Measurements from ENCODE around the gene TSN.
"Not testable (repeated sequence)": the region's sequence is repeated elsewhere in the genome, so short reads cannot be mapped to it uniquely, and the experiment has no call there.

Gene TSN

DNA sequence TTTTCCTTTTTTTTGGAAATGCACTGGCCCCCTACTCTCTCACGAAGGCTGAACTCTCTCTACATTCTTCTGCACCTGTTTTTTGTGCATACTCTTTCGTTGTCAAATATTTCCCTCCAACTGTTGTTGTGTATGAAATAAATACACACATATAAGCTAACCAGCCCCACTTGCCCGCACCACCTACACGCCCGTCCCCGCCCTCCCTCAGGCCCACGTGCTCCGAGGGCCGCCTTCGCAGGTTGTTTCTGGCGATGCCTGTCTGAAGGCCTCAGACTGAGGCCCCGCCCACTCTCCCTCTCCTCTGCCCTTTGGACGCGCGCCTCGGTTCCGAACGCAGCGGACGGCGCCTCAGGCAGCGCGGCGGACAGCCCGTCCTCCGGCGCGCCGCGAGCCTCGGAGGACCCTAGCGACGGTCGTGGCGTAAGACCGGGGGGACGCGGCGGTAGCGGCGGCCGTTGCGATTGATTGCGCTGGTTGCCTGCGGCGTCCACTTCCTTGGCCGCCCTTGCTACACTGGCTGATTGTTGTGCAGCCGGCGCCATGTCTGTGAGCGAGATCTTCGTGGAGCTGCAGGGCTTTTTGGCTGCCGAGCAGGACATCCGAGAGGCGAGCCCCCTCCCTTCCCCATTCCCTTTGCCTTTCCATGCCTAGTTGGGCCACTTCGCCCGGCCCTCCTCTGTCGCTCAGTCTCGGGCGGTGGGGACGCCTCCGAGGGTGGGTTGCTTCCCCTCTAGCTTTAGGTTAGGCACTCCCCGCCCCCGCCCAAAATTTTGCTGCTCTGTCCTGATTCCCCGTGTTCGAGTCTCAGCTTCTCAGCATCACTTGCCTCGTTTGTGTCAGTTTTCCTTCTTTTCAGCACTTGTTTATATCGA, at the start of gene TSN:
Gene TSN, plus strand, starts transcription at position 415 of the 875 bp plus-strand sequence. Its CDS starts 129 bp downstream, at position 544.
- H3K4me3 ChIP-seq (ENCODE audit: low read depth, low read length), result peak within 1 kb of the TSS; percentile 93
- DNase-seq (ENCODE audit: low read depth), result peak; percentile 85
- TF ChIP-seq, protein P1, sequence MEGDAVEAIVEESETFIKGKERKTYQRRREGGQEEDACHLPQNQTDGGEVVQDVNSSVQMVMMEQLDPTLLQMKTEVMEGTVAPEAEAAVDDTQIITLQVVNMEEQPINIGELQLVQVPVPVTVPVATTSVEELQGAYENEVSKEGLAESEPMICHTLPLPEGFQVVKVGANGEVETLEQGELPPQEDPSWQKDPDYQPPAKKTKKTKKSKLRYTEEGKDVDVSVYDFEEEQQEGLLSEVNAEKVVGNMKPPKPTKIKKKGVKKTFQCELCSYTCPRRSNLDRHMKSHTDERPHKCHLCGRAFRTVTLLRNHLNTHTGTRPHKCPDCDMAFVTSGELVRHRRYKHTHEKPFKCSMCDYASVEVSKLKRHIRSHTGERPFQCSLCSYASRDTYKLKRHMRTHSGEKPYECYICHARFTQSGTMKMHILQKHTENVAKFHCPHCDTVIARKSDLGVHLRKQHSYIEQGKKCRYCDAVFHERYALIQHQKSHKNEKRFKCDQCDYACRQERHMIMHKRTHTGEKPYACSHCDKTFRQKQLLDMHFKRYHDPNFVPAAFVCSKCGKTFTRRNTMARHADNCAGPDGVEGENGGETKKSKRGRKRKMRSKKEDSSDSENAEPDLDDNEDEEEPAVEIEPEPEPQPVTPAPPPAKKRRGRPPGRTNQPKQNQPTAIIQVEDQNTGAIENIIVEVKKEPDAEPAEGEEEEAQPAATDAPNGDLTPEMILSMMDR (IDR thresholded peaks at IDR 0.05; ENCODE audit: control insufficient read depth, extremely low read depth, insufficient read depth), result no peak

DNA sequence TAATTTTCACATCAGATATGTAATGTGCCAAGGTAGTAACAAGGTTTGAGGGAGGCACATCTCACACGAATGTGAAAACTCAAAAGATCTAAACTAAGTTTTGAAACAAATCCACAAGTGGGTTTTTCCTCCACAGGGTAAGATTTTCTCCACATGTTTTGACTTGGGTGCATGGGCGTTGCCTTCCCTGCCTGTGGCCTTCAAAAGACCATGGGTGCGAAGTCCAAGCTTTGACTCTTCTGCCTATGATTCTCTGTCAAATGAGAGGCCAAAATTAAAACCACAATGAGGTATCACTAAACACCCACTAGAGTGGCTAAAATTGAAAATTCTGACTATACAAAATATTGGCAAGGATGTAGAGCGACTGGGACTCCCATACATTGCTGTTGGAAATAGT, 49.5 kb upstream of the TSN start:
- DNase-seq (ENCODE audit: low read depth), result no peak
- TF ChIP-seq, protein P1 (IDR thresholded peaks at IDR 0.05; ENCODE audit: control insufficient read depth, extremely low read depth, insufficient read depth), result no peak
- H3K4me3 ChIP-seq (ENCODE audit: low read depth, low read length), result no peak overlapping the region

DNA sequence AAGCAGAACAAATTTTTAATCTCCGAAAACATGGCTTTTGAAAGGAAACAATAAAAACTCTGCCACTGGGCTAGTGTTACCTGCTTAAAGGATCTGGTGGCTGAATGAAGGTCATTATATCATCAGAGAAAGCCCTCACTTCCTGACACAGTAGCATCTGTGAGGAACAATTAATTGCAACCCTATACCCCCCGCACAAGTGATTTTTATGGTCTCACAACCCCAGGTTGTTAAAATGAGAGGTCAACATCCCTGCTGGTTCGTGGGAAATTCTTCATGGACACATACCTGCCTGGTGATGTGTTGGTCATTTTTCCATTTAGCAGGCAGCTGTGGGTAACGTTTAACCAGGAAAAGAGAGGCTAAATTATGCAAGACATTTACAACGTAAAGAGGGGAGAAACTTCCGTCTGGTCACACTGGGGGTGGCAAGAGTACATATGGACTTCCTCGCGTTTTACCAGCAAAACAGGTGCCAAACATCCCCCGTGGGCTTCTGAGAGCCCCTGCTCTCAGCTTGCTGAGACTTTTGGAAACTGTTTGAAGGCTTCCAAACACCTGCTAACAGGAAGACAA, 48.0 kb upstream of the TSN start:
- TF ChIP-seq, protein P1 (IDR thresholded peaks at IDR 0.05; ENCODE audit: control insufficient read depth, extremely low read depth, insufficient read depth), result no peak
- no peak overlapping the region for H3K4me3 ChIP-seq (ENCODE audit: low read depth, low read length)
- no peak for DNase-seq (ENCODE audit: low read depth)

DNA sequence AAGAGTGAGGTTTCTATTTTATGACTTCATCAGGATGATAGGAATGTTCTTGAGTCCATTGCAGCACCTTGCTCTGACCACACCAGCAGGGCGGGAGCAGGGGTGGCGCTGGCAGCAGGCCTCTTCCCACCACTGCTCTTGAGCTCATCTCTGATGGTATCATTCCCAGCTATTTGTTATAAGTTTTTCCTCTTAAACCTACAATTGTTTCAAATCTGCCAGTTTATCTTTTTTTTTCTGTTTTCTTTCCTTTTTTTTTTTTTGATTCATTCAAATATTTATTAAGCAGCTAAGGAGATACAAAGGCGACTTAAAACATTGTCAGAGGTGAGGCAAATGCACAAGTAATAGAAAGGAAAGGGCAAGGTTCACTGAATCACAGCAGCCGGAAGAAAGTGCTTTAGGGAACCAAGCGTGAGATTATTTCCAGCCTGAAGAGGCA, 47.5 kb upstream of the TSN start:
- H3K4me3 ChIP-seq (ENCODE audit: low read depth, low read length), result no peak overlapping the region
- TF ChIP-seq, protein P1 (IDR thresholded peaks at IDR 0.05; ENCODE audit: control insufficient read depth, extremely low read depth, insufficient read depth), result no peak
- DNase-seq (ENCODE audit: low read depth), result no peak

DNA sequence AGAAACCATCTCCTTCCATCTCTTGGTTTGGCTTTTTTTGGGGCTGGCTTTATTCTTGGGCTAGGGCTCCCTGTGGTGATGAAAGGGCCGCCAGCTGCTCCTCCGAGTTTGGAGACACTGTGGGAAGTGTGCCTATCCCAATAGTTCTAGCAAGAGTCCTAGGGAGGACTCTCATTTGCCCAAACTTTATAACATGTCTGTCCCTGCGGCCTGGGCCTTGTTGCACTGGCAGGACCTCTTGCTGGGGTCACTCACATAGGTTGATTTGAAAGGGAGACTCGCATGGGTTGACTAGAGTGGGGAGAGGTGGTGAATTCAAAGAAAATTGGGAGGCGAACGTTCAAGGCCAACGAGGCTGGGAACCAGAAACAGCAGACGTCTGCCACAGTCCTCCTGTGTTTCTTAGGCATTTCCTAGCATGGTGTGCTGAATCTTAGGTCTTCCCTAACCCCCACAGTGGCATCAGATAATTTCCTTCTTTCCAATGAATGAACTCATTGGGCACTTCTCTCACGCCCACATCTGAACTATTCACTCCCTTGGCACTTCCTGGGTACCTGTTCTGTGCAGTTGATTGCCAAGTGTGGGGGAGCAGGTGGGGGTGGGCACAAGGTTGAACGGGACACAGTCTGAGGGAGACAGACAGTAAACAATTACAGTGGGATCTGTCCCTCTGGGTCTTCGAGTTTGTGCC, 45.5 kb upstream of the TSN start:
- DNase-seq (ENCODE audit: low read depth), result no peak
- TF ChIP-seq, protein P1 (IDR thresholded peaks at IDR 0.05; ENCODE audit: control insufficient read depth, extremely low read depth, insufficient read depth), result no peak
- no peak overlapping the region for H3K4me3 ChIP-seq (ENCODE audit: low read depth, low read length)

DNA sequence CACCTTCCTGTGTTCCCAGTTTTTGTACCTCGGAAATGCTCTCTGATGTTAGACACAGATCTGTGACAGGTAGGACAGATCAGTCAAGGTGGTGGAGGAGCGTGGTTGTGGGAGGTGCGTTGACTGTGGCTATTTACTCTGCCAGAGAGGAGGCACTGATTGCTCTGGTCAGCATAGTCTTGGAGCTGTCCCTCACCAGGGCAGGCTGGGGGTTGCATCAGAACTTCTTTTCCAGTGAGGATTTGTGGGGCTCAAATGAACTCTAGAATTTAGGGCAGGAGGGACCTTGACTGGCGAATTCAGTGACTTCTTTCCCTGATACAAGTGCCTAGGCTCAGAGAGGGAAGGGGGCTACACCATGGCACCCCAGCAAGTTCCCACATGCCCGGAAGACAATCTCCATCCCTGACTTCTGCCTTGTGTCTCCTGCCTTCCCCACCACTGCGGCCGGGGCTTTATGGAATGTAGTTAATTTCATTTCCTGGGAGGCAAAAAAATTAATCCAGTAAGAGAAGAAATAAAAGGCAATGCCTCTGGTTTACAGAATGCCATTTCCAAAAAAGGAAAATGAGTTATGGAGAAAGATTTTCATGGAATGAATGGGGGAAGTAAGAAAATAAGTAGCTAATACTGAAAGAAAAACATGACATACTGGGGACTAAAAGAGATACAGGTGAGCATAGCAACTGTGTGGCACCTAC, 44.8 kb upstream of the TSN start:
- TF ChIP-seq, protein P1 (IDR thresholded peaks at IDR 0.05; ENCODE audit: control insufficient read depth, extremely low read depth, insufficient read depth), result no peak
- H3K4me3 ChIP-seq (ENCODE audit: low read depth, low read length), result no peak overlapping the region

DNA sequence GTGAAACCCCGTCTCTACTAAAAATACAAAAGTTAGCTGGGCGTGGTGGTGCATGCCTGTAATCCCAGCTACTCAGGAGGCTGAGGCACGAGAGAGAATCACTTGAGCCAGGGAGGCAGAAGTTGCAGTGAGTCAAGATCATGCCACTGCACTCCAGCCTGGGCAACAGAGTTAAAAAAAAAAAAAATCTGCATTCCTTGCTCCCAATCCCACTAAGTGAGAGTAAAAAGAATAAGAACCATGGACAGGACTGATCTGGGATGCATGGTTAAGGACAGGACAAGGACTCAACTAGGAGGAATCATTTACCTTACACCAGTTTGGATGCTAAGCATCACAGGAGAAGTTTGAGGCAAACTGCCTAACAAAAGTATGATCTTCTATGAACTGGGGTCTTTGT, 44.0 kb upstream of the TSN start:
- DNase-seq (ENCODE audit: low read depth); H3K4me3 ChIP-seq (ENCODE audit: low read depth, low read length): not testable (repeated sequence)

More for the DNA sequence above, 44.8 kb upstream of the TSN start:
- no peak for DNase-seq (ENCODE audit: low read depth)
